ENCODE results near the gene LIME1. TPM values are rescaled to one million over a fixed set of nuclear protein-coding genes. Genes with fewer than 3 reads are reported as not detected.

Gene LIME1, protein sequence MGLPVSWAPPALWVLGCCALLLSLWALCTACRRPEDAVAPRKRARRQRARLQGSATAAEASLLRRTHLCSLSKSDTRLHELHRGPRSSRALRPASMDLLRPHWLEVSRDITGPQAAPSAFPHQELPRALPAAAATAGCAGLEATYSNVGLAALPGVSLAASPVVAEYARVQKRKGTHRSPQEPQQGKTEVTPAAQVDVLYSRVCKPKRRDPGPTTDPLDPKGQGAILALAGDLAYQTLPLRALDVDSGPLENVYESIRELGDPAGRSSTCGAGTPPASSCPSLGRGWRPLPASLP
- total RNA-seq = 1.8 and 2.9 TPM in 2 replicates

DNA sequence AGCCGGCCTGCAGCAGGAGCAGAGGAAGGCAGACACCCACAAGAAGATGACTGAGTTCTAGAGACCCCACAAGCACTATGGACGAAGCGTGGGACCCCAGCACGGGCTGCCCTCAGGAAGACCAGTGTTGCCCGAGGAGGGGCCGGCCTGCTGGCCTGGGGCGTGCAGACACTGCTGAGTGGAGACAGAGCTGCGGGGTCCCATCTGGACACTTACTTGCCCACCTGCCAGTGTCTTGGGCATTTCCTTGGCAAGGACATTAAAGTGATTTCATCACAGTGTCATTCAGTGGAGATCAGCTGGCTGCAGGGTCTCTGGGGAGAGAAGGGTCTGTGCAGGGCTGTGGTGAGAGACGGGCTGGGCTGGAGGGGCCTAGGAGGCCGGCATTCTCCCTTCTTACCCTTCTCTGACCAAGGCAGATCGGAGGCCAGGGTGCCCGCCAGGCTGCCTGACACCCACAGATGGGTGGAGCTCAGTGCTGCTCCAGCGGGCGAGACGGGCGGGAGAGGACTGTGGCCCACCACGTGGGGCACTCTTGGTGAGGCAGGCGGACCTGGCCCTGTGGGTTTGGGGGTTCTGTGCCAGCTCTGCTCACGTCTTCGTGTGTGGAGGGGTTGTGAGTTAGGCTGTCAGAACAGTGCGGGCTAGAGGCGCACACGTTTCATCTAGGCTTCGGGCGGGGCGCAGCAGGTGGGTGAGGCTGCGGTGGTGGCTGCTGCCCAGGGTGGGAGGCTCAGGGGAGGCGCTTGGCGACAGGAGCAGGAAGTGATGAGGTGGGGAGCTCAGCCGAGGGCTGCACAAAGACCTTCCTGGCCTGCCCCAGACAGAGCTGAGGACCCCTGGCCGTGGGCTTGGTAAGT lies at the start of gene LIME1:
TSS of gene LIME1 (plus strand) at position 806 of the 860 bp plus-strand sequence. CDS start 886 bp downstream, outside the sequence.
- peak; percentile 83 for DNase-seq (ENCODE audit: insufficient read length, low spot score, missing footprints)
- H3K9me3 ChIP-seq (ENCODE audit: low read depth, low read length) = no peaks in the 10 kb centered on the region
- H3K4me2 ChIP-seq (ENCODE audit: insufficient read depth, low read length) = no peak within 1 kb of the TSS
- no peak within 1 kb of the TSS for H3K4me3 ChIP-seq (ENCODE audit: insufficient read depth, low read length)
- H3K27me3 ChIP-seq (ENCODE audit: insufficient read depth, low read length) = no peaks in the 10 kb centered on the region
- peaks cover 32% of the 10 kb centered on the region for H4K20me1 ChIP-seq (ENCODE audit: insufficient read depth, low read length)
- peaks cover 3% of the 10 kb centered on the region for H3K4me1 ChIP-seq (ENCODE audit: insufficient read depth, low read length)
- H3K79me2 ChIP-seq (ENCODE audit: insufficient read depth, low read length) = peaks cover 22% of the 10 kb centered on the region
- no peak within 1 kb of the TSS for H3K27ac ChIP-seq (ENCODE audit: low read depth, low read length)
- H2AFZ ChIP-seq (ENCODE audit: low read length) = no peak within 1 kb of the TSS
- TF ChIP-seq, protein P1, sequence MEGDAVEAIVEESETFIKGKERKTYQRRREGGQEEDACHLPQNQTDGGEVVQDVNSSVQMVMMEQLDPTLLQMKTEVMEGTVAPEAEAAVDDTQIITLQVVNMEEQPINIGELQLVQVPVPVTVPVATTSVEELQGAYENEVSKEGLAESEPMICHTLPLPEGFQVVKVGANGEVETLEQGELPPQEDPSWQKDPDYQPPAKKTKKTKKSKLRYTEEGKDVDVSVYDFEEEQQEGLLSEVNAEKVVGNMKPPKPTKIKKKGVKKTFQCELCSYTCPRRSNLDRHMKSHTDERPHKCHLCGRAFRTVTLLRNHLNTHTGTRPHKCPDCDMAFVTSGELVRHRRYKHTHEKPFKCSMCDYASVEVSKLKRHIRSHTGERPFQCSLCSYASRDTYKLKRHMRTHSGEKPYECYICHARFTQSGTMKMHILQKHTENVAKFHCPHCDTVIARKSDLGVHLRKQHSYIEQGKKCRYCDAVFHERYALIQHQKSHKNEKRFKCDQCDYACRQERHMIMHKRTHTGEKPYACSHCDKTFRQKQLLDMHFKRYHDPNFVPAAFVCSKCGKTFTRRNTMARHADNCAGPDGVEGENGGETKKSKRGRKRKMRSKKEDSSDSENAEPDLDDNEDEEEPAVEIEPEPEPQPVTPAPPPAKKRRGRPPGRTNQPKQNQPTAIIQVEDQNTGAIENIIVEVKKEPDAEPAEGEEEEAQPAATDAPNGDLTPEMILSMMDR (IDR thresholded peaks at IDR 0.05; ENCODE audit: extremely low read depth, low read depth, low read length) = no peak
- peaks cover 8% of the 10 kb centered on the region for H3K36me3 ChIP-seq (ENCODE audit: insufficient read depth, low read length)

DNA sequence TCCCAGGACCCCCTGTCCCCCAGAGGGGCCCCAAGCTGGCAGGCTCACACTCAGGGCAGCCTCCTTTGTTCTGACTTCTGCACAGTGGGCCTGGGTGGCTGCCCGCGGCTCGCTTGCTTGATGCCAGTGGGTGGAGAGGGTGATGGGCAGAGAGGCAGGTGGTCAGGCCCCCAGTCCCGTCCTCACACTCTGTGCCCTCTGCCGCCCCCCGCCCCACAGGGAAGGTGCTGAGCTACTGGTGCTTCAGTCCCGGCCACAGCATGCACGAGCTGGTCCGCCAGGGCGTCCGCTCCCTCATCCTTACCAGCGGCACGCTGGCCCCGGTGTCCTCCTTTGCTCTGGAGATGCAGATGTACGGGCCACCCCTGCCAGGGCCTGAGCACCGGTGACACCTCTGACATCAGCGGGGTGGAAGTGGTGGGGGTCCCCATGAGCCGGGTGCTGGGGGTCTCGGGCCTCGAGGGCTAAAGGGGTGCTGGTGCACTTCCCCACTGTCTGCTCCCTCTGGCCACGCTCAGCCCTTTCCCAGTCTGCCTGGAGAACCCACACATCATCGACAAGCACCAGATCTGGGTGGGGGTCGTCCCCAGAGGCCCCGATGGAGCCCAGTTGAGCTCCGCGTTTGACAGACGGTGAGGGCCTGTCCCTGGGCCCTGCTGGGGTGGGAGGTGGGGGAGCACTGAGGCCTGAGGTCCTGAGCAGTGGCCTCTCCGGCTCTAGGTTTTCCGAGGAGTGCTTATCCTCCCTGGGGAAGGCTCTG lies 48.9 kb upstream of the LIME1 start:
- DNase-seq (ENCODE audit: insufficient read length, low spot score, missing footprints) = peak; percentile 78
- peaks cover 12% of the 10 kb centered on the region for H3K4me1 ChIP-seq (ENCODE audit: insufficient read depth, low read length)
- peaks cover 8% of the 10 kb centered on the region for H3K36me3 ChIP-seq (ENCODE audit: insufficient read depth, low read length)
- H3K9me3 ChIP-seq (ENCODE audit: low read depth, low read length) = no peaks in the 10 kb centered on the region
- no peak overlapping the region for H3K4me2 ChIP-seq (ENCODE audit: insufficient read depth, low read length)
- H3K27me3 ChIP-seq (ENCODE audit: insufficient read depth, low read length) = no peaks in the 10 kb centered on the region
- no peak overlapping the region for H2AFZ ChIP-seq (ENCODE audit: low read length)
- no peaks in the 10 kb centered on the region for H4K20me1 ChIP-seq (ENCODE audit: insufficient read depth, low read length)
- TF ChIP-seq, protein P1 (IDR thresholded peaks at IDR 0.05; ENCODE audit: extremely low read depth, low read depth, low read length) = no peak
- H3K4me3 ChIP-seq (ENCODE audit: insufficient read depth, low read length) = no peak overlapping the region
- H3K27ac ChIP-seq (ENCODE audit: low read depth, low read length) = peak overlapping the region; percentile 79
- no peaks in the 10 kb centered on the region for H3K79me2 ChIP-seq (ENCODE audit: insufficient read depth, low read length)

DNA sequence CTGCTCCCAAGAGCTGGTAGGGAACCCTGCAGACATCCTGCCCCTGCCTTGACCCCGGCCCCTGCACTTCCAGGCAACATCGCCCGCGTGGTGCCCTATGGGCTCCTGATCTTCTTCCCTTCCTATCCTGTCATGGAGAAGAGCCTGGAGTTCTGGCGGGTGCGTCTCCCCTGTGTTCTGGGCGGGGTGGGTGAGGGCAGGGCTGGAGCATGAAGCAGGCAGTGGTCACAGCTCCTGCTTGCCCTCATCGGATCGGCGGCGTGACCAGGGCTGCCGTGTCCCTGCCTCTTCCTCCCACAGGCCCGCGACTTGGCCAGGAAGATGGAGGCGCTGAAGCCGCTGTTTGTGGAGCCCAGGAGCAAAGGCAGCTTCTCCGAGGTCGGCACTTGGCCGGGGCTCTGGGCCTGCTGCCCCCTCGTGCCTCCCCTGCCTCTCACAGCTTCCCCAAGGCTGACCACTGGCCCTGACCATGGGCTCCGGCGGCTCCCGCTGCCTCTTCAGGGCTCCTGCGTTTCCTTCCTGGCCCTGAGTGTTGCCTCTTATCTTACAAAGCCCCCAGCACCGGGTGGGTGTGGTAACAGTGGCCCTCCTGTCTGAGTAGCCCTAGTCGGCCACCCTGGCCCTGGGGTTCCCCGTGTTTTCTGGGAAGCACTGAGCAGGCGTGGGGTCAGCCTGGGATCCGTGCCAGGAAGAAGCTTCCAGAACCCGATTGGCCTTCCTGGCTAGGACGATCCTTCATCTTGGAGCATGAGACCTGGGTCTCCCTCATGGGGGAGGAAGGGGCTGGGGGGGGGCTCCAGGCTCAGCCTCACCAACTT lies 48.0 kb upstream of the LIME1 start:
- Histone ChIP-seq H3K27me3 (ENCODE audit: insufficient read depth, low read length) (no peaks in the 10 kb centered on the region), H3K9me3 (ENCODE audit: low read depth, low read length) (no peaks in the 10 kb centered on the region), H3K4me3 (ENCODE audit: insufficient read depth, low read length) (no peak overlapping the region), H3K27ac (ENCODE audit: low read depth, low read length) (no peak overlapping the region), H2AFZ (ENCODE audit: low read length) (no peak overlapping the region), H4K20me1 (ENCODE audit: insufficient read depth, low read length) (no peaks in the 10 kb centered on the region), H3K4me1 (ENCODE audit: insufficient read depth, low read length) (peaks cover 4% of the 10 kb centered on the region), H3K36me3 (ENCODE audit: insufficient read depth, low read length) (peaks cover 6% of the 10 kb centered on the region), H3K79me2 (ENCODE audit: insufficient read depth, low read length) (no peaks in the 10 kb centered on the region), H3K4me2 (ENCODE audit: insufficient read depth, low read length) (no peak overlapping the region)
- TF ChIP-seq, protein P1 (IDR thresholded peaks at IDR 0.05; ENCODE audit: extremely low read depth, low read depth, low read length) = no peak
- peak; percentile 77 for DNase-seq (ENCODE audit: insufficient read length, low spot score, missing footprints)

Data from osteoblast (primary cell).